ENCODE data around the gene AFAP1L1.

AFAP1L1 gene

DNA sequence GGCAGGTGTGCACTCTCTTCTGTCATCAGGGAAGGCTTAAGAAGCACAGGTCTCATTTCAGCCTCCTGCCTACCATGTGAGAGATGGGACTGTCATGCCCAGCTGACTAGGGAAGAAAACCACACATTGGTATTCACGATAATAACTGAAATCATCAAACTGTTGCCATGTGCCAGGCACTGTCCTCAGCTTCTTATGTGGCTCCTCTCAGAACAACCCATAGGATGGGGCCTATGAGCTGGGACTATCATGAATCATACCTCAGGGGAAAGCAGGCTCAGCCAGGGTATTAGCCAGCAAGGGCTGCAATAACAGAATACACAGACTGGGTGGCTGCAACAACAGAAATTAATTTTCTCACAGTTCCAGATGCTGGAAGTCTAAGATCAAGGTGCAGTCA lies 3.3 kb downstream of the AFAP1L1 start:
- no peak overlapping the region for H3K27ac ChIP-seq
- no peaks in the 10 kb centered on the region for H3K36me3 ChIP-seq
- H3K9me3 ChIP-seq: no peaks in the 10 kb centered on the region
- peaks cover 14% of the 10 kb centered on the region in 2 experiments for H3K4me1 ChIP-seq (ENCODE audit: control insufficient read depth in 1 of 2, insufficient read depth in 1 of 2, low read depth in 1 of 2, low read length in 1 of 2)
- peaks cover 75% of the 10 kb centered on the region for H3K27me3 ChIP-seq
- TF ChIP-seq, protein P1, sequence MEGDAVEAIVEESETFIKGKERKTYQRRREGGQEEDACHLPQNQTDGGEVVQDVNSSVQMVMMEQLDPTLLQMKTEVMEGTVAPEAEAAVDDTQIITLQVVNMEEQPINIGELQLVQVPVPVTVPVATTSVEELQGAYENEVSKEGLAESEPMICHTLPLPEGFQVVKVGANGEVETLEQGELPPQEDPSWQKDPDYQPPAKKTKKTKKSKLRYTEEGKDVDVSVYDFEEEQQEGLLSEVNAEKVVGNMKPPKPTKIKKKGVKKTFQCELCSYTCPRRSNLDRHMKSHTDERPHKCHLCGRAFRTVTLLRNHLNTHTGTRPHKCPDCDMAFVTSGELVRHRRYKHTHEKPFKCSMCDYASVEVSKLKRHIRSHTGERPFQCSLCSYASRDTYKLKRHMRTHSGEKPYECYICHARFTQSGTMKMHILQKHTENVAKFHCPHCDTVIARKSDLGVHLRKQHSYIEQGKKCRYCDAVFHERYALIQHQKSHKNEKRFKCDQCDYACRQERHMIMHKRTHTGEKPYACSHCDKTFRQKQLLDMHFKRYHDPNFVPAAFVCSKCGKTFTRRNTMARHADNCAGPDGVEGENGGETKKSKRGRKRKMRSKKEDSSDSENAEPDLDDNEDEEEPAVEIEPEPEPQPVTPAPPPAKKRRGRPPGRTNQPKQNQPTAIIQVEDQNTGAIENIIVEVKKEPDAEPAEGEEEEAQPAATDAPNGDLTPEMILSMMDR (IDR thresholded peaks at IDR 0.05): no peak
- no peak overlapping the region for H3K4me3 ChIP-seq (ENCODE audit: low read depth in 1 of 2, low read length in 1 of 2)

DNA sequence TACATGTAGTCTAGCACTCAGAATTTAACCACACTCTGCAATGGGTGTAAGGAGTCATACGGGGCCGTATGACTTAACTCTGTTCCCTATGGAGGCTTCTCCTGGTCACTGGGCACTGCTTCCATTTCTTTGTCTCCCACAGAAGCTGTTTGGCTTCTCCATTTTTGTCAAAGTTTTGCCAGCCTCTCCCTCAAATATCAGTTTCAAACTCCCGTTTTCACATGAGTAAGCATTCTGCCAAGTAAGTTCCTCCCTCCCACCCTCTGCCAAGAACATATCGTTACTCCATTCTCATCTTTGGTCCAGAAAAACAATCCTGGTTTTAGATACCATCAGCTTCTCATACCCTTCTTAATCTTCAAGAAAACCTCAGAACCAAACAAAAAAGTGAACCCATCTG lies 6.1 kb downstream of the AFAP1L1 start:
- Histone ChIP-seq H3K4me3 (ENCODE audit: low read depth in 1 of 2, low read length in 1 of 2) (no peak overlapping the region), H3K27me3 (peaks cover 46% of the 10 kb centered on the region), H3K27ac (no peak overlapping the region), H3K36me3 (no peaks in the 10 kb centered on the region), H3K4me1 (ENCODE audit: control insufficient read depth in 1 of 2, insufficient read depth in 1 of 2, low read depth in 1 of 2, low read length in 1 of 2) (no peaks in the 10 kb centered on the region), H3K9me3 (no peaks in the 10 kb centered on the region)
- TF ChIP-seq, protein P1 (IDR thresholded peaks at IDR 0.05): no peak

DNA sequence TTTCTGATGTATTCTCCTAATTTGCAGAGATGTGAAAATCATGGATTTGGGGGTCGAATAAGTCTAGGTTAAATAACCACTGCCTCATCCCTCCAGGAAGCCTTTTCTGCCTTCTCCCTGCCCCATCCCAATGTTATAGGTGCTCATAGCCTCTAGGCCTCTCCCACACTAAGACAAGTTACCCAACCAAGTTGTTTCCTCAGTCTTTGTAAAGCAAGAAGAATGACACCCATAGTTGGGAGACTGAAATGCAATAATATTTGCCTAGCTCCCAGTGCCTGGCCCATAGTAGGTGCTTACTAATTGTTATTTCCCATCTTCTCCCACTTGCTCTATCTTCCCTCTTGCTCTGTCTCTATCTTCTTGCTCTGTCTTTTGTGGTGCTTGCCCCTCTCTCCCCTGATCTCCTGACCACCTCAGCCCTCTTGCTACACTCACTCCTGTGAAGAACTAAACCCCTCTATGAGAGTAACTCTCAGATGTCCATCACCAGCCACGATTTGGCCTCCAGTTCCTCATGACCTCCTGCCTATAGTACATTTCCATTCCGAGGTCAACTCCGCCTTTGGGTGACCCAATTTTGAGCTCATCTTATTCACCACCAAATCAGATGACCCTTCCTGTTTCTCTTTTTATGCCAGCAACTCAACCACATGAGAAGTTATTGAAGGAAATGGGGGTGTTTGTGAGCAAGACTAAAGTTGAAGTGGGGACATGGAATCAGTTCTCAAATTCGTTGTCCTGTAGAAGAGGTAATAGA lies 7.0 kb downstream of the AFAP1L1 start:
- H3K36me3 ChIP-seq: no peaks in the 10 kb centered on the region
- no peak overlapping the region for H3K27ac ChIP-seq
- TF ChIP-seq, protein P1 (IDR thresholded peaks at IDR 0.05): no peak

DNA sequence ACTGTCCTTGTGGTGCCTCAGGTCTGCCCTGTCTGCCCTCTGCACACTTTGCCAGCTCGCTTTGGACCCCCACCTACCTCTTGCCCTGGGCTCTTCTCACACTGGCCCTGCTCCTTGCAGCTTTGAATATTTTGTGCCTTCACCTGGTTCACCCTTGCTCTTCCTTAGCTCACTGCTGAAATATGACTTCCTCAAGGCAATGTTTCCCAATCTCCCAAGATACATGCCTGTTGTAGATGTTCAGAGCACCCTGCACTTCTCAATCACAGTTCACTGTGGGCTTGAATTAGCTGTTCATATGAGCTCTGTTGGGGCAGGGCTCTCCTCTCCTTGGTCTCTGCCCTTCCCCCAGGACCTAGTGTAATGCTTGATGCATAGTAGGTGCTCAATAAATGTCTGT lies 8.0 kb downstream of the AFAP1L1 start:
- H3K36me3 ChIP-seq: no peaks in the 10 kb centered on the region
- no peak overlapping the region for H3K4me3 ChIP-seq (ENCODE audit: low read depth in 1 of 2, low read length in 1 of 2)
- no peaks in the 10 kb centered on the region for H3K9me3 ChIP-seq
- H3K4me1 ChIP-seq (ENCODE audit: control insufficient read depth in 1 of 2, insufficient read depth in 1 of 2, low read depth in 1 of 2, low read length in 1 of 2): no peaks in the 10 kb centered on the region
- H3K27ac ChIP-seq: no peak overlapping the region
- TF ChIP-seq, protein P1 (IDR thresholded peaks at IDR 0.05): no peak
- peaks cover 28% of the 10 kb centered on the region for H3K27me3 ChIP-seq

More for the DNA sequence above, 7.0 kb downstream of the AFAP1L1 start:
- no peak overlapping the region for H3K4me3 ChIP-seq (ENCODE audit: low read depth in 1 of 2, low read length in 1 of 2)
- no peaks in the 10 kb centered on the region for H3K4me1 ChIP-seq (ENCODE audit: control insufficient read depth in 1 of 2, insufficient read depth in 1 of 2, low read depth in 1 of 2, low read length in 1 of 2)
- H3K27me3 ChIP-seq: peaks cover 38% of the 10 kb centered on the region
- no peaks in the 10 kb centered on the region for H3K9me3 ChIP-seq

DNA sequence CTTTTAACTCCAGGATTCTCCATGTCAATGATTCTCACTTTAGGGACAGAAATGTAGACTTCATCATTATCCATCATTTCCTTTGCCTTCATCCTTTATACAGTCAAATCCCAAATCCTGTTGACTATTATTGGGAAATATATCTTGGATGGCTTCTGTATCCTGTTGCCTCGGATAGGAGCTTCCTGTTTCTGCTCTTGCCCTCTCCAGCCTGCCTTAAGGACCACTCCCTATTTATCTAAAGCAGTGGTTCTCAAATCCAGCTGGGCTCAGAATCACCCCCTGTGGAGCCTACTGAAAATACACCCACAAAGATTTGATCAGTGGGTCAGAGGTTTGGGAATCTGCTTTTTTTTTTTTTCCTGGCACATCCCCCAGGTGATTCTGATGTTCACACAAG lies 8.5 kb downstream of the AFAP1L1 start:
- TF ChIP-seq, protein P1 (IDR thresholded peaks at IDR 0.05): no peak
- H3K27ac ChIP-seq: no peak overlapping the region
- H3K4me1 ChIP-seq (ENCODE audit: control insufficient read depth in 1 of 2, insufficient read depth in 1 of 2, low read depth in 1 of 2, low read length in 1 of 2): no peaks in the 10 kb centered on the region
- H3K36me3 ChIP-seq: no peaks in the 10 kb centered on the region
- H3K27me3 ChIP-seq: peaks cover 28% of the 10 kb centered on the region
- no peak overlapping the region for H3K4me3 ChIP-seq (ENCODE audit: low read depth in 1 of 2, low read length in 1 of 2)
- no peaks in the 10 kb centered on the region for H3K9me3 ChIP-seq

Data from neutrophil (primary cell).